Body of pancreas (tissue), 4 donors: ENCODE results near the gene KCNN3.

ENCODE experiments used
- POLR2A ChIP-seq, 3 donors: fragments of 450-650 bp; IDR thresholded peaks; one replicate each; pipeline ENCODE4 v1.6.1; 2016; ENCODE audit warnings: antibody characterized with exemption in 3 of 3, mild to moderate bottlenecking in 2 of 3
- TF ChIP-seq, protein P1 (sequence below), 7 experiments: fragments of 450-650 bp in 4 of 7; fragments of 200-600 bp in 3 of 7; sonication (generic) in 3 of 7; IDR thresholded peaks; one replicate each; pipeline ENCODE4 v1.5.1; 2016 to 2019; ENCODE audit warnings: antibody characterized with exemption in 7 of 7

DNA sequence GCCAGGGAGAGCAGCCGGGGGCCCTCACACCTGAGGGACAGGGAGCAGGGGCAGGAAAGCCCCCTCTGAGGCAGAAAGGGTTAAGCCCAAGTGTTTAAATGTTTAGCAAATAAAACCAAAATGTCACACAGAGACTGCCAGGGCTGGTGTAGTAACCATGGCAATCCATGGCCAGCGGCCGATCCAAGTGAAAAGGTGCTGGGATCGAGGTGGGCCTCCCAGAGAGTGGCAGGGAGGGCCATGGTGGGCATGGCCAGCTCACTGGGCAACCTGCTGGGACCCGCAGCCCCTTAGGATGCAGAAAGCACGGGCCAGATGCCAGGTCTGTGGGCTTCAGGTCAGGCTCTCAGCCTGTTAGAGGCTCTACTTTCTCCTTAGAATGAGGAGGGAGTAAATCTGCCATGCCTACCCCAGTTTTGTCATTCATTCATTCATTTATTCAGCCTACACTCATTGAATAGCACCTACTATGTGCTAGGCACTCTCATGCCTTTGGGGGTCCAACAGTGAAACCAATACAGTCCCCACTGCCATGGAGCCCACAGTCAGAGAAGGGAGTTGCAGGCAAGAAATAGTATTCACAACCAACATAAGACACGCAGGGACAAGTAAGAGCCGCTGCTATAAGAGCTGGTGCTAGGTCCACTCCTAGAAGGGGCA lies 56.1 kb downstream of the KCNN3 start:
- TF ChIP-seq, protein P1, sequence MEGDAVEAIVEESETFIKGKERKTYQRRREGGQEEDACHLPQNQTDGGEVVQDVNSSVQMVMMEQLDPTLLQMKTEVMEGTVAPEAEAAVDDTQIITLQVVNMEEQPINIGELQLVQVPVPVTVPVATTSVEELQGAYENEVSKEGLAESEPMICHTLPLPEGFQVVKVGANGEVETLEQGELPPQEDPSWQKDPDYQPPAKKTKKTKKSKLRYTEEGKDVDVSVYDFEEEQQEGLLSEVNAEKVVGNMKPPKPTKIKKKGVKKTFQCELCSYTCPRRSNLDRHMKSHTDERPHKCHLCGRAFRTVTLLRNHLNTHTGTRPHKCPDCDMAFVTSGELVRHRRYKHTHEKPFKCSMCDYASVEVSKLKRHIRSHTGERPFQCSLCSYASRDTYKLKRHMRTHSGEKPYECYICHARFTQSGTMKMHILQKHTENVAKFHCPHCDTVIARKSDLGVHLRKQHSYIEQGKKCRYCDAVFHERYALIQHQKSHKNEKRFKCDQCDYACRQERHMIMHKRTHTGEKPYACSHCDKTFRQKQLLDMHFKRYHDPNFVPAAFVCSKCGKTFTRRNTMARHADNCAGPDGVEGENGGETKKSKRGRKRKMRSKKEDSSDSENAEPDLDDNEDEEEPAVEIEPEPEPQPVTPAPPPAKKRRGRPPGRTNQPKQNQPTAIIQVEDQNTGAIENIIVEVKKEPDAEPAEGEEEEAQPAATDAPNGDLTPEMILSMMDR (IDR thresholded peaks at IDR 0.05) = no peak
- TF ChIP-seq POLR2A (IDR thresholded peaks at IDR 0.05) = no peak
